Measurements from ENCODE around the gene VASN.
"Not testable (repeated sequence)": the region's sequence is repeated elsewhere in the genome, so short reads cannot be mapped to it uniquely, and the experiment has no call there.

Gene VASN

GRCh38 chr16:4383591-4384444, 12.2 kb downstream of the VASN start:
- DNase-seq (ENCODE audit: low read depth in 2 of 3, low spot score in 2 of 3): no peak

DNA sequence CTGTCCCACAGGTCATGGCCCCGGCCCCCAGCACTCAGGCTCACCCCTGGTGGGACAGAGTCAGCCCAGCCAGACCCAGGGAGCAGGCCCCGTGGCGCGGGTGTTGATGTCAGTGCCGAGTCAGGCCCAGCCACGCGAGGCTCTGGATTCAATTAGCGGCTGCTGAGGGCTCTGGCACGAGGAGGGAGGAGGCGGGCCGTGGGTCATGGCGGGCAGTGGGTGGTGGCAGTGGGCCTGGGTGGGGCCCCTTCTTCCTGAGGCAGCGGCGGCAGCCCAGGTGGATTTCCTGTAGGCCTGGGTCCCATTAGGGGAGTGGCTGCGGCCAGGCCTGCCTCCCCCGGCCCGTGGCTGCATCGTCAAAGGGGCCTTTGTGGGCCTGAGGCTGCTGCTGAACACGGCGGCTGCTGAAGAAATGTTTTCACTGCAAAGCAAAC, 12.9 kb downstream of the VASN start:
- no peak for DNase-seq (ENCODE audit: low read depth in 2 of 3, low spot score in 2 of 3)

DNA sequence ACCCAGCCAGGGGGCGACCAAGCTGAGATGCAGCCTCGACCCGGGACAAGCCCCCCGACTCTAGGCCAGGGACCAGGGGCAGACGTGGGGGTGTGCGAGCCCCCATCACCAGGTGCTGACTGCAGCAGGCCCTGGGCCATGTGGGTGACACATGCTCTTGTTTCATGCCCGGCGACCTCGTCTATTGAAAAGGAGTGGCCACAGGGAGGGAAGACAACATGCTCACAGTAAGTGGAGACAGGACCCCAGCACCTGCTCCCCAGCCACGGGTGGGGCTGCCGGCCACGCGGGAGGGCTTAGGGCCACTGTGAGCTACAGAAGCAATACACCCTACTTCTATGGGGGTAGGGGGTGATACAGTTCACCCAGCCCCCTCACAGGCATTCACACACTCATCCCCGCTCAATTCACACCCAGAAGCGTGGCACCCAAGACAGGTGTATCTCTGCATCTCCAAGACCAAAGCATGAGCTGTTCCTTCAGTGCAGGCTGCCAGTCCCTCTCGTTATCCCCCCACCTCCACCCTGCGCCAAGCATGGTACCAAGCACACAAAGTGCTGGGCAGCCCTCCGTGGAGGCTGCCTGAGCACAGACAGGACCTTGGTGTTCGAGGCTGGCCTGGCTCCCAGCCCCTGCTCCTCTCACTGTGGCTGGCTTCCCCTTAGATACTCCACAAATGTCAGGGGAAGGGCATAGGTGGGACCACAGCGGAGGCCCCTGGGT, 13.6 kb downstream of the VASN start:
- DNase-seq (ENCODE audit: low read depth in 2 of 3, low spot score in 2 of 3): no peak

- no peak for DNase-seq (ENCODE audit: low read depth in 2 of 3, low spot score in 2 of 3)
These were observed 14.3 kb downstream of the VASN start for GRCh38 chr16:4385789-4386450.

GRCh38 chr16:4386451-4386805, 14.8 kb downstream of the VASN start:
- DNase-seq (ENCODE audit: low read depth in 2 of 3, low spot score in 2 of 3): no peak

DNA sequence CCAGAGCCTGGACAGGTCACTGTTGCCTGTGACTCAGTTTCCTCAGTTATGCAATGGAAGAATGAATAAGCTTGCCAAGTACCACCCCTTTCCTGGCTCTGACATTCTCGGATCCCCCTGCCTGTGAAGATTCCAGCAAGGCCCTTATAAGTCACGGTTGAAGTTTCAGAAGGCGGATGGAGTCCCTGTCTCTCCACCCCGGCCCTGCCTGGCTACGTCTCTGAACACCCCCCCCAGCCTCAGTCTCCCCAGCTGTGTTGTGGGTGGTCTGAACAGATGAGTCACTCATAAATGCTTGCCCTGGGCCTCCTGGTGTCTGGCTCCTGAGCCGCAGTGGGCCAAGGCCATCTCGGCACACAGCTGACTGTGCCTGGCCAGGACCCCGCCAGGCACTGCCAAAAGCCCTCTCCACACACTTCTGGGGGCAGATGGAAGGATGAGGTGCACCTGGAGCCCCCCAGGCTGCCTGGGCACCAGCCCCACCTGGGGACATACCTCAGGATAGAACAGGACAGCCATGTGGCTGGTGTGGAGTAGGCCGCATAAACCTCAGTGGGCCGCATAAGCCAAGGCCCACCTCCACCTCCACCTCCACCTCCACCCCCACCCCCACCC, 15.4 kb downstream of the VASN start:
- DNase-seq (ENCODE audit: low read depth in 2 of 3, low spot score in 2 of 3): no peak

DNA sequence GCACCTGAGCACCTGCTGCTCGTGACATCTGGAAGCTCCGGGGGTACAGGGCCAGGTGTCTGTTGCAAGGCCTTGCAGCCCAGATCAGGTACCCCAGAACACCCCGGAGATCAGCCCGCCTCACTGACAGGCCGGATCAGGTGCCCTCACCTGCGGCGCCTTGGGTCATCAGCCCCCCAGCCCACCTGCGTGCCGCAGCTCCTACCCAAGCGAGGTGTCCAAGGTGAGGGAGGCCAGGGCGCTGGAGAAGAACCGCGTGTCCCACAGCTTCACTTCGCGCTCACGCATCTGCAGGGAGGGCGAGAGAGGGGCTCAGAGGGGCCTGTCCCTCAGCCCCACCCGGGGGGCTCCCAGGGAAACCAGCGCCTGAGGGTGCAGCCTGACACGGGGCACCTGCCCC, 16.1 kb downstream of the VASN start:
- no peak for DNase-seq (ENCODE audit: low read depth in 2 of 3, low spot score in 2 of 3)

GRCh38 chr16:4388271-4389021, 16.8 kb downstream of the VASN start:
- no peak for DNase-seq (ENCODE audit: low read depth in 2 of 3, low spot score in 2 of 3)

DNA sequence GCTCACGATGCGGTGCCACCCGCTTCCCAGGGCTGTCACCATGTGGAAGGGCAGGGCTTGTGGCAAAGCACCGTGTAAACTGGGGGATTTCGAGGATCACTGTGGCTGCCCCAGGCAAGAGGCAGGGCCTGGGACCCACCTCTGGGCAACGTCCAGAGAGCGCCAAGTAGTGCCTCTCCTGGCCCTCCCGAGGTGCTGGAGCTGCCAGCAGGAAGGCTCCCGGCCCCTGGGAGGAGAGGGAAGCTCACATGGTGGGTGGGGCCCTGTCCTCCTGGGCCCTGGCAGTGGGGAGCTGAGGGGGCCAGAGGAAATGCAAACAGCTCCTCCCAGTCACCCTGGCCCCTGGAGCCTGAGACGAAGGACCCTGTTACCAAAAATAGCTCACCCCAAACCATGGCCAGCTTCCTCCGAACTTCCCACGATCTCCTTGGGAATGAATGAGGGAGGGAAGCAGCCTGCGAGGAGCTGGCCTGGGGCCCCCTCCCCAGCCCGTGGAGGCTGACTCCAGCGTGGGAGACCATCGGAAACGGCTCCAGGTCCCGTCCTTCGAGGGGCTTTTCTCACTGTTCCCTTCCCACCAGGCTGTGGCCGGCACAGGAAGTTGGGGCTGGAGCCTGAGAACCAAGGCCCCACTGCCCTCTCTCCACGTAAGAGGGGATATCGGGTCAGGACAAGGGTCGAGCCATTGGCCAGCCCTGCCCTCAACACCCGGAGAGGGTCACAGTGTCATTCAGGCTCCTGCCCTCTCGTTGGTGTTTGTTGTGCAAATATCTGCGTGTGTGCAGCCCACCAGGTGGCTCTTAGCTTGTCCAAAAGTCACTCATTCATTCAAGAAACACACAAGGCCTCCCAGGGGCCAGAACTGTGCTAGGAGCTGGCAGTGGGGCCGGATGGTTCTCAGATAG, 17.7 kb downstream of the VASN start:
- no peak for DNase-seq (ENCODE audit: low read depth in 2 of 3, low spot score in 2 of 3)

- DNase-seq (ENCODE audit: low read depth in 2 of 3, low spot score in 2 of 3): no peak
These were observed 18.9 kb downstream of the VASN start for GRCh38 chr16:4390266-4391260.

- no peak for DNase-seq (ENCODE audit: low read depth in 2 of 3, low spot score in 2 of 3)
These were observed 20.2 kb downstream of the VASN start for GRCh38 chr16:4391631-4392381.

DNA sequence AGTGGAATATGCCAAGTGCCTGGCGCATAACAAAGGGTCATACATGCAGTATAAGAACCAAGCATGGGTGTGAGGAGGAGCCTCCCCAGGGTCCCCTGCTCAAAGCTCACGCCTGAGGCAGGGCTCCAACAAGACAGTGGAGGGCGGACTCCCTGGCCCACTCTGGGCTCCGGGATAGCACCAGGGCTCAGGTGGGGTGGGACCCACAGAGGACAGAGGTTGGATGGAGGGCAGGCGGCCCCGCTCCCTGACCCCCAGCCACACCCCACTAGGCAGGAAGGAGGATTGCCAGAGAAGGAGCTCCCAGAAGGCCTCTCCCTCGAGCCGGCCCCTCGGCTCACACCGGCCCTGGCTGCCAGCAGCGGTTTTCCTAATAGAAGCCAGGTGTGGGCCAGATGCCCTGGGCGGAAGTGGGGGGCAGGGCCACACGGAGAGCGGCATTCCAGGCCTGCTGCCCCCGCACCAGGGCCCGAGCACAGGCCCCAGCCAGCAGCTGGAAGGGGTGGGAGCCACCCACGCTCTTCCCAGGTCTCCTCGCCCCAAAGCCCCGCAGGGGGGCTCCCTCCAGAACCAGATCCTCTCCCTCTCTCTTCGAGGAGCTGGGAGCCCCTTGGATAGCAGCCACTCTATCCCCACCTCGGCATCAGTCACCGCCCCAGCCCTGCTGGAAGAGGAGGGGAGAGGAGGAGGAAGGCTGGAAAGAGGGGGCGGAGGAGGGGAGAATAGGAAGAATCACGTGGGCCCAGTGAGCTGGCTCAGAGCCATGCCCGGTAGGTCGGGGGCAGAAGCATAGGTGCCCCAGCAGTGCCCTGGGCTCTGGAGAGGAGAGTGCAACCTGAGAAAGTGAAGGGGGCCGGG, 21.0 kb downstream of the VASN start:
- no peak for DNase-seq (ENCODE audit: low read depth in 2 of 3, low spot score in 2 of 3)

DNA sequence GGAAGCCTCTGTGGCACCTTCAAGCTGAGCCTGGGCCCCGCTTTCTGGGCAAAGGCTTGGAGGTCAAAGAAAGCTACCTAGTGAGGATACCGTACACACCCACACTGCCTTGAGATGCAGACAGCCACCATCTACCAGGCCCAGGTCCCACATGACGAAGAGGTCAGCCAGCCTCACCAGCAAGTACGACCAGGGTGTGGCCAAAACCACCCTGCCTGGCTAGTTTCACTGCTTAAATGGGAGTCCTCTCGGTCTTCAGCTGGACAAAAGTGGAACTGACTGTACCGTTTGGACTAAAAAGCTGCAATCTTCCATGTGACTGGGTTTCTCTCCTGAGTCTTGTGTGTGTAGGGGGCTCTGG, 21.6 kb downstream of the VASN start:
- DNase-seq (ENCODE audit: low read depth in 2 of 3, low spot score in 2 of 3): no peak

- not testable (repeated sequence) for DNase-seq (ENCODE audit: low read depth in 2 of 3, low spot score in 2 of 3)
These were observed 22.2 kb downstream of the VASN start for GRCh38 chr16:4393850-4394249.

DNA sequence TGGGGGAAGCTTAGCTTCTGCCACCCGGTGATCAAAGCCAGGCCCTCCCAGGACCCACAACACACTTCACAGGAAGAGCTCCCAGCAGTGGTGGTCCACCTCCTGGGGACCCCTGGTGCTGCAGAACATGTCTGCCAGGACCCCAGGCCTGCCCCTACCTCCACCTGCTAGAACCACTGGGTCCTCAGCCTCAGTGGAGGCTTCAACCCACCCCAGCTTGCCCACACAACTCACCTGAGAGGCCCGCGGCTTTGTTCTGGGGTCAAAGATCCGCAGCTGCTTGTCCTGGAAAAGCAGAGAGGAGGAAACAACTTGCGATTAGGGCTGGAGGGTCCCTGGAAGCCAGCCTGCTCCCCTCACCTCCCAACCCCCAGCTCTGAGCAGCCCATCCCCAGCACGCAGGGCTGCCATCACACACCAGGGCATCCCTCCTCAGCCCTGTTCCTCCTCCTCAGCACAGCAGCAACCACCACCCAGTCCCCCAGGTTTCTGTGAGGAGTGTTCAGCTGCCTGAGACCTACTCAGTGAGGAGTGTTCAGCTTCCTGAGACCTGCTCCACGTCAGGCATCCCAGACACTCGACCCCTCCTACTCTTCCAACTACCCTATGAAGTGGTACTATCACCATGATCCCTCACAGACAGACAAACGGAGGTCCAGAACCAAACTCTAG, 23.5 kb downstream of the VASN start:
- DNase-seq (ENCODE audit: low read depth in 2 of 3, low spot score in 2 of 3): no peak

DNA sequence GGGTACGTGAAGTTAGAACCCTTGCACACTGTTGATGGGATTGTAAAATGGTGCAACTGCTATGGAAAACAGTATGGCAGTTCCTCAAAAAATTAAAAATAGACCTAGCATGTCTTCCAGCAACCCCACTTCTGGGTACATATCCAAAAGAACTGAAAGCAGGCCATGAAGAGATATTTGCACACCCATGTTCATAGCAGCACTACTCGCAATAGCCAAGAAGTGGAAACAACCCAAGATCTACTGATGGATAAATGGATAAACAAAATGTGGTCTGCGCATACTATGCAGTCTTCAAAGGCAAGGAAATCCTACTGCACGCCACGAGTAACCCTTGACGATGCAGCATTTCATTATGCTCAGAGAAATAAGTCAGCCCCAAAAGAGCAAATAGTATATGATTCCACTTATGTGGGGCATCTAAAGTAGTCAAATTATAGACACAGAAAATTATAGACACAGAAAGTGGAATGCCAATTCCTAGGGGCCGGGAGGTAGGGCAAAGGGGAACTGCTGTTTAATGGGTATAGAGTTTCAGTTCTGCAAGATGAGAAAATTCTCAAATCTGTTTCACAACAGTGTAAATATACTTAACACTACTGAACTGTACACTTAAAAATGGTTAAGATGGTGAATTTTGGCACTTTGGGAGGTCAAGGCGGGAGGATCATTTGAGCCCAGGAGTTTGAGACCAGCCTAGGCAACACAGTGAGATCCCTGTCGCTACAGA, 27.5 kb downstream of the VASN start:
- DNase-seq (ENCODE audit: low read depth in 2 of 3, low spot score in 2 of 3): no peak

Measured in activated CD8-positive, alpha-beta memory T cell treated with anti-CD3 and anti-CD28 coated beads for 48 hours (primary cell).